ENCODE results near the gene POLR3GL.

Gene POLR3GL

DNA sequence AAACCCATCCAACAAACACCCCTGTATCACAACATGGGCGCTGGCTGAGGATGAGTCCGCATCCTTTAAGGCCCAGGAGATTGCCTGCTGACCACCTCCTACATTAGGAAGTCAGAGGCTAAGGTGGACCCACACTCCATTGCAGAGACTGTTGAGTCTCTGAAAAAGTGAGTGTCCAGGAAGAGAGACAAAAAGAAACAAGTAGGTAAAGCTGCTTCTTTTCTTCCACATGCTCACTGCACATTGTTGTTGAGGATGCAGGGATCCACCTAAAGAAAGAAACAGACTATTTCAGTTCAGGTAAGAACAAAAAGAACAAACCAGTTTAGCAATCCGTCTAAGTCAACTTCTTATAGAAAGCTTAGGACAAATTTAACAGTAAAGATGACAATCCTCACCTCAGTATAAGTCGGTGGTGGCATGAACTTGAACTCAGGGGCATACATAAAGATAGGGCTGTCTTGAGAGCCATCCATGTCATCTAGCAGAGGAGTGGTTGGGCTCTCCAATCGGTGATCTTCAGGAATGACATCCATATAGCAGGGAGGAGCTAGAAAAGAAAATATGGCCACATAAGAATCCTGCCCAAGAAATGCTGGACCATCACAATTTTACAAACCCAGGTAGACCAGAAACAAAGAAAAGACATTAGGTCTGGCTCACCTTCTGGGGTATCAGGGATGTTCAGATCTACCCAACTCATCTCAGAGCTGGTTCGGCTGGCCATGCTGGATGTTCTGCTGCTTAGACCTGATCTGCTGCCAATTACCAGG lies 29.3 kb downstream of the POLR3GL start:
- DNase-seq, result no peak

DNA sequence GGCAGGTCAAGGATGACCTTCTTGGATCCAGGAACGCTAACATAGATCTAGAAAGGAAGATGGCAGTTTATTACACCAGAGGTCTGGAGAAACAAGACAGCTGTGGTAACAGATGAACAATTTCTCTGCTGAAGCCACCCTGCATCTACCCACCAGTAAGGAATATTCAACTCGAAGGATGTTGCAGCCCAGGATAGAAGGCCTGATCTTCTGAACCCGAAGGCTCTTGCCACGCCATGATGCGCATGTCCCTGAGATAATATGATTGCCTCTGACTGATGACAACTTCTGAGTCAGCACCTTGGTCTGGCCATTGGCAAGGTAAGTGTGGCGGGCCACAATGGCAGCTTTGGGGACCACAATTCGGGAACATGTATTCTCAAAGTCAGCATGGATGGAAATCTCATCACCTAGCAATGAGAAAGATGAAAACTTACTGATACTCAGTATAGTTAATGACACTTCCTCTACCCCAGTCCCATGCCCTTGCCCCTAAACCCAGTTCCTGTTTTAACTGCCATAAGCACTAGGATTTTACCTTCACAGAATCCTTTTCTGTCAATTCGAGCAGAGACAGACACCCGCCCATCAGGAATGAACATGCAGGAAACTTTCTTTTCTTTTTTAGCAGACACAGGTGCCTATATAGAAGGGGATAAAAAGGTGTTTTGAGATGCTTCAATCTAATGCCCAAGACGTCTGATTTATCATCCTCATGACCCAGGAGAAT lies 30.1 kb downstream of the POLR3GL start:
- DNase-seq, result peak in 1 of 5 experiments; percentile 66

GRCh38 chr1:145995148-145995881 lies 30.8 kb downstream of the POLR3GL start:
- peak in 1 of 5 experiments; percentile 39 for DNase-seq

GRCh38 chr1:145995964-145996432 lies 31.5 kb downstream of the POLR3GL start:
- peak in 1 of 5 experiments; percentile 39 for DNase-seq

DNA sequence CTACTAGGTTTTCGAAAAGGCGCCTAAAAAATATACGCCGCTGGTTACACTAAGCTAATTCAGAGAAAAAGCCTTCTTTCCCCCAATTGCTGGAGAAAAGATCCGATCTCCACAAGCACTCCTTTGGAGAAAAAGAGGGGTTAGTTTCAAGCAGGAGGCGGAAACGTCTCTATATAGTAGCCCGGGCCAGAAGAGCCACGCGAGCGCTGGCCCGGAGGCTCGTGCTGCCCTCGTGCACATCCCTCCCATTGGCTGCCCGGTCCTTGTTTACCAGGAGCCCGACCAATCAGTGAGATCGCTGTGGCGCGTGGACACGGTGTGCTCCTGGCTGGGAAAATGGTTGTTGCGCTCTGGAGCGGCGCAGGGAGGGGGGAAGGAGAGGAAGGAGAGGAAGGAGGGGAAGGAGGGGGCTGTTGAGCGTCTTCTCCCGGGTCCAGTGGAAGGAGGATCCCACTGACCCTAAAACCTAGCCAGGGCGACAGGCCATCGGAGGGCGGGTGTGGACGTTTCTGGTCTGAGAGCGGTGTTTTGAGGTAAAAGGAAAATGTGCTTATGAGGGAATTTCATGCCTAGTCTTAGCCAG lies 32.0 kb downstream of the POLR3GL start, which contains the start of gene TXNIP:
TSS of gene TXNIP (minus strand) at position 147 of the 583 bp plus-strand sequence. CDS start 313 bp downstream, outside the sequence.
- DNase-seq, result peak; percentile 76 to 99 (median 87)

GRCh38 chr1:145997016-145997717 lies 32.7 kb downstream of the POLR3GL start:
- peak in 4 of 5 experiments; percentile 21 to 92 (median 58) for DNase-seq

DNA sequence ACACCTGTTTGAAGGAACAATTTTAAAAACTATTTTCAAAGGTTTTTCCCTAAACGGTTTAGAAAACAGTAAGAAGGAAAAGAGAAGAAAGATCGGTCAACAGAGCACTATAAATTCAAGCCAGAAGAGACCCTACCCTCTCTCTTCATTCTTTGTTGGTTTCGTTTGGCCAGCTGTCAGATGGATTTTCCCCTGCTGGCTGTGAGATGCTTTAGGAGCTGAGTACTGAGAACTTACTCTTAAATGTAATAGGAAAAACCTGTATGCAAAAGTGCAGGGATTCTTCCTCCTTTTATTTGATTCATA lies 33.2 kb downstream of the POLR3GL start:
- DNase-seq, result no peak

GRCh38 chr1:145999321-146000024 lies 35.0 kb downstream of the POLR3GL start:
- DNase-seq, result peak in 2 of 5 experiments; percentile 44 to 88

- DNase-seq, result no peak
Observed at GRCh38 chr1:146001709-146002108, 37.2 kb downstream of the POLR3GL start.

- DNase-seq, result no peak
Observed at GRCh38 chr1:146007489-146008133, 43.1 kb downstream of the POLR3GL start.

DNA sequence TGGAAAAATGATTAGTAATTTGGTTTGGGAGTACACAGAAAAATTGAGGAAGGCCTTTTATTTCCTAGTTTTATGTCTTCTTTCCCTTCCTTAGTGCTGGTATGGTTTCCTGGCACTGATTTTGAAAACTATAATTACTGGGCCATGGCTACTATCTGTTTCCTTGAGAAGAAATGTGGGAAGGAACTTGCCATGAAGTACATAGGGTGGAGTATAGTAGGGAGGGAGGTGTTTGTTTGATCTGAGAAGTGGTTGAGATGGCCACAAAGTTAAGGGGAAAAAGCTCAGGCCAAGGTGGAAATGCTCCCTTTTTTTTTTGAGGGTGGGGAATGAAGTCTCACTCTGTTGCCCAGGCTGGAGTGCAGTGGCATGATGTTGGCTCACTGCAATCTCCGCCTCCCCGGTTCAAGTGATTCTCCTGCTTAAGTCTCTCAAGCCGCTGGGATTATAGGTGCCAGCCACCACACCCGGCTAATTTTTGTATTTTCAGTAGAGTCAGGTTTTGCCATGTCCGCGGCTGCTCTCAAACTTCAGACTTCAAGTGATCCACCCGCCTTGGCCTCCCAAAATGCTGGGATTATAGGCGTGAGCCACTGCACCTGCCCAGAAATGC lies 45.7 kb downstream of the POLR3GL start:
- no peak for DNase-seq

DNA sequence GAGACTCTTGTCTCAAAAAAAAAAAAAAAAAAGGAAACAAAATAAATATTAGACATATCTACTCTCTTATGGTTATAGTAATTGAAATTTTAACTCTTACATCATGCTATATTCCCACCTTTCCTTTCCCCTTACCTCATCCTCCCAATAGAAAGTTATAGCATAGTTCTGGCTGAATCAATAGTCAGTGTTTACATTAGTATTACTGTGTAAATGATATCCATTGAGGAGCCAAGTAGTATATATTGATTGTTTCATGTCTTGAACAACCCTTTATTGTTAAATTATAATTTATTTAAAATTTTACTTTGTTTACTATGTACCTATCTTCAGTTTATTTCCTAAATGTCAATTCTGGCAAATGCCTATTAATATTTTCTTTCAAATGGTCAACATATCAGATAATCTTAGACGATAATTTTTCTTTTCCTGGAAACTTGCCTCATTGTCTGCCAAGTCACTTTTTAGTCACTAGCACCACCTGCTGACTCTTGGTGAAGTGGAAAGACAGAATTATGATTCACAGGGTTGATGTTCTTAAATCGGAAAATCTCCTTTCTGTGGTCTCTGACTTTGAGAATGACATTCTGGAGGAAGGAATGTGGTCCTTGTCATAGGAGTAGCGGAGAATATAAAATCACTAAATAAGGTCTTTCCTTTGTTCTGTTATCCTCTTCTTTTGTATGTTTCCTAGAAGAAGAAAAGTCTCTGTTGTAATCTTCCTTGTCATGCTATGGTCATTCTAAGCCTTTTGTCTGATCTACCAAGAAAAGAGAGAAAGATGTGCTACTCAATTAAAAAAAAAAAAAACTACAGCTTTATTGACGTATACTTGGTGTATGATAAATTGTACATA lies 48.4 kb downstream of the POLR3GL start:
- peak in 3 of 5 experiments; percentile 29 to 68 (median 53) for DNase-seq

DNA sequence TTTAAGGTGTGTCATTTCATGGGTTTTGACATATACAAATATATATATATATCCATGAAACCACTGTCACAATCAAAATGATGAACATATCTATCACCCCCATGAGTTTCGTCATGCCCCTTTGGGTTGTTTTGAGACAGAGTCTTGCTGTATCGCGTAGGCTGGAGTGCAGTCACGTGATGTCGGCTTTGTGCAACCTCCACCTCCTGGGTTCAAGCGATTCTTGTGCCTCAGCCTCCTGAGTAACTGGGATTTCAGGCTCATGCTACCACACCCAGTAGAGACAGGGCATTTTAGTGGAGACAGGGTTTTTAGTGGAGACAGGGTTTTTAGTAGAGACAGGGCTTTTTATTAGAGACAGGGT lies 49.1 kb downstream of the POLR3GL start:
- no peak for DNase-seq

- no peak for DNase-seq
Observed at GRCh38 chr1:146016891-146017290, 52.4 kb downstream of the POLR3GL start.

DNA sequence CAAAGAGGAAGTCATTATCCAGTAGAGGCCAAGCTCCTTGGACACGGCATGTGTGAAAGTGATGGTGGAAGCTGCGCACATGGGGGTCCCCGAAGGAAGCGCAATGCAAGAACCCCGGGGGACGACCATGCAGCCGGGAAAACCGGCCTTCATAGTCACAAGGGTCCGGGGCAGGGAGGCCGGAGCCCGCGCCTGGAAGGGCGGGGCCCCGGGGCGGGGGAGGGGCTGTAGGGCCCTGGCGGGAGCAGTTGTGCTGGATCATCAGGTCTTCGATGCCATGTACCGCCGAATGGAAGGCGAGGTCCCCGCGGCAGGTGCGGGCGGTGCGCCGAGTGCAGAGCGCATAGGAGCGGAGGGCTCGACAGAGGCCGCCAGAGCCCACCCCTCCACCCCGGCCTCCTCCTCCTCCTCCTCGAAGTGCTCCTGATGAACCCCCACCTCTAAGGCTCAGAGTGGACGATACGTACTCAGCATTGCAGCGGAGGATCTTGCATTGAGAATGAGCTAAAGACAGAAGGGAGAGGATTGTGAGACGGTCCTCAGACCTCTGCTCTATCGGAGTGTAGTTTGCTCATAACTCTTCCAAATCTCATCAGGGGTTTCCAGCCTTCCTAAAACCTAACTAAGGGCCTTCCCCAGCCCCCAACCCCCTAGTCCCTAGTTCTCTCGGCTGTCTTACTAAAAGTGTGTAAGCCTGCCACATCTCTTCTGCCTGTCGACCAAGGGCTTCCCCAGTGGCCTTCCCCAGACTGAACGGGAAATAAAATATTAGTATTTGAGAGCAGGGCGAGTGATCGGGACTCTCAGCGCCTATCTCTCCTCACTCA lies 55.0 kb downstream of the POLR3GL start:
- no peak for DNase-seq

DNA sequence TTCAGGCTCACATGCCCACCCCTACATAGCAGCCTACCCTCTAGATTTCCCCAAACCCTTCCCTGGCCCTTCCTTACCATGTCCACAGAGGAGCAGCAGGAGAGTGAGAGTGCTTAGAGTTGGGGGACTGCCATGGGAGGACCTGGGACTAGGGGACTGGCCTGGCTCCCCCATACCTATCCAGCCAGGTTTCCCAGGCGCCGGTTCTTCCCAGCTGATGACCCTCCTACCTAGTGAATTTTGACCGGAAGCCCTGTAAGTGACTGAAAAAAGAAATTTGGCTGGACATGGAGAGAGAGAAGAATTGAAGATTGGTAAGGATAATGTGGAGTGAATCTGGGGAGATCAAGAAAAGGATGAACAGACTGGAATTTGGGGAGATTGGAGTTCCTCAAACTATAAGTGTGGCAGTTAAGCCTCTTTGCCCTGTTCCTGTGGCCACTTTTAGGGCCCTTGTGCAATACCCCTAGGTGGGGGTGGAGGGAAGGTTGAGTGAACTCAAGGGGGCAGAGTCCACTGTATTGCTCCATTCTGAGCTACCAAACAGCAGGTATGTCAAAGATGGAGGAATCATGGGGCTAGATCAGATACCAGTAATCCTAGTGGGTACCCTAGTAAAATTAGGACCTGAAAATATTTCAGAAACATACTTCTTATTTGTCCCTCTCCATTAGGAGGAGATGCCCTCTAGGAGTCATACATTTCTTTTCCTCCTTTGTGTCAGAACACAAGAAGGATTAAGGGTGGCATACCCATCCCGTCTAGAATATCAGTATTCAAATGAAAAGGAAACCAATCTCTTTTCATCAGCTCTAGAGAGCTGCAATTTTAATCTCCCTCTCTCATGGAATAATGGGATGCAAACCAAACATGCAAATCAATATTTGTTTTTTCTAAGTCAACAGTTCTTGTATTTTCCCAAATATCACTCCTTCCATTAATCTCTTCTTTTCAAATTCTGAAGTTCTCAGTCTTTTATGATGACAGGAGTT lies 55.9 kb downstream of the POLR3GL start:
- no peak for DNase-seq

GRCh38 chr1:146021050-146021445 lies 56.6 kb downstream of the POLR3GL start:
- no peak for DNase-seq
